Panc1 (cell line): ENCODE measurements around the gene CYB5D1. TPM values are rescaled to one million over a fixed set of nuclear protein-coding genes. Genes with fewer than 3 reads are reported as not detected.

ENCODE experiments used
- ATAC-seq: fragments of 200-7000 bp; cut with Tn5 transposase; 2 replicates; pipeline ENCODE4 v1.9.1; 2020; ENCODE audit warnings: mild to moderate bottlenecking, moderate library complexity
- BruUV-seq: library from RNA; stranded (reverse); fragments of 400-500 nt; replicated peaks from 2 replicates; lab custom pipeline; 2021; lab: Mats Ljungman, UMichigan
- CTCF ChIA-PET: fragments of 300-600 bp; sonication (Branson Sonifier 250); formaldehyde crosslinking; loops from one replicate; lab custom pipeline; 2022; ENCODE audit warnings: antibody characterized with exemption; lab: Charles Lee
- POLR2A ChIA-PET: fragments of 300-600 bp; sonication (Branson Sonifier 250); formaldehyde crosslinking; loops from one replicate; lab custom pipeline; 2022; ENCODE audit warnings: antibody characterized with exemption; lab: Charles Lee
- DNase-seq: peaks from one replicate; pipeline ENCODE4 v3.0.0-alpha.2; 2010; ENCODE audit warnings: low read depth, low spot score
- H3K27ac ChIP-seq: 2 replicates; pipeline ENCODE4 v1.5.1; 2011; ENCODE audit warnings: mild to moderate bottlenecking, low read length, inconsistent platforms
- H3K27me3 ChIP-seq: fragments of 200-500 bp; sonication (Bioruptor generic); 2 replicates; pipeline ENCODE4 v1.6.0; 2014; ENCODE audit warnings: low read length, inconsistent platforms; ENCODE audit not compliant: control insufficient read depth, insufficient read depth
- H3K36me3 ChIP-seq: fragments of 200-500 bp; sonication (Bioruptor generic); 2 replicates; pipeline ENCODE4 v1.5.1; 2014; ENCODE audit warnings: inconsistent platforms, mild to moderate bottlenecking, low read length, moderate library complexity; ENCODE audit not compliant: control insufficient read depth, insufficient read depth
- H3K4me1 ChIP-seq: 2 replicates; pipeline ENCODE4 v1.5.1; 2011; ENCODE audit warnings: inconsistent platforms, mild to moderate bottlenecking, low read length, moderate library complexity; ENCODE audit not compliant: control insufficient read depth, insufficient read depth
- H3K4me3 ChIP-seq, 2 experiments: 2 replicates each; pipeline ENCODE4 v1.5.1; 2011 to 2012; ENCODE audit warnings: low read depth in 2 of 2, low read length in 2 of 2, mild to moderate bottlenecking in 2 of 2, inconsistent platforms in 1 of 2, moderate library complexity in 1 of 2
- H3K9me3 ChIP-seq: fragments of 200-500 bp; sonication (Bioruptor generic); 2 replicates; pipeline ENCODE4 v1.5.1; 2014; ENCODE audit warnings: low read depth, mild to moderate bottlenecking, inconsistent platforms, low read length, moderate library complexity; ENCODE audit not compliant: control insufficient read depth, insufficient read depth
- CTCF ChIP-seq: fragments of 450-650 bp; IDR thresholded peaks from 2 replicates; pipeline ENCODE4 v1.5.1; 2017; ENCODE audit warnings: mild to moderate bottlenecking
- POLR2AphosphoS5 ChIP-seq: IDR thresholded peaks from 2 replicates; pipeline ENCODE4 v1.6.1; 2012; ENCODE audit warnings: mild to moderate bottlenecking, low read depth, low read length, moderate library complexity
- SIN3A ChIP-seq: IDR thresholded peaks from 2 replicates; pipeline ENCODE4 v1.6.1; 2012; ENCODE audit warnings: low read depth, mild to moderate bottlenecking, low read length, moderate library complexity, borderline replicate concordance; ENCODE audit not compliant: insufficient read depth
- TCF7L2 ChIP-seq: IDR thresholded peaks from 2 replicates; pipeline ENCODE4 v1.6.1; 2011; ENCODE audit warnings: mild to moderate bottlenecking, low read depth, low read length, inconsistent platforms
- in situ Hi-C: cut with HindIII; loops from 2 replicates; pipeline ENCODE4 v1.10.0; 2016; ENCODE audit warnings: low sequenced_read_pairs, low pct_unique_long_range_greater_than_20kb
- intact Hi-C: fragments of 100-400 bp; cut with micrococcal nuclease; formaldehyde crosslinking; loops from one replicate; pipeline ENCODE4 v1.10.0; 2022; ENCODE audit not compliant: unreplicated experiment
- total RNA-seq: library from RNA; stranded (reverse); gene quantifications from one replicate; pipeline ENCODE4 v1.2.1, GENCODE V29; 2021; ENCODE audit not compliant: unreplicated experiment
- TF ChIP-seq, protein P1 (sequence below), 2 experiments: IDR thresholded peaks; 2 replicates each; pipeline ENCODE4 v1.6.1; 2011 to 2012; ENCODE audit warnings: low read depth in 2 of 2, control low read depth in 1 of 2, low read length in 1 of 2, mild to moderate bottlenecking in 1 of 2, moderate library complexity in 1 of 2; ENCODE audit not compliant: insufficient read depth in 1 of 2

Gene CYB5D1
- total RNA-seq, 1 experiment from 2014 or later = 8.6 TPM

GRCh38 chr17:7886227-7887037, 28.6 kb downstream of the CYB5D1 start:
- intact Hi-C loops (no loop called here), in situ Hi-C loops (no loop called here)
- H3K27ac ChIP-seq = peak overlapping the region; percentile 96
- H3K9me3 ChIP-seq = no peaks in the 10 kb centered on the region
- H3K27me3 ChIP-seq = no peaks in the 10 kb centered on the region
- peaks cover 34% of the 10 kb centered on the region for H3K4me1 ChIP-seq
- no peak for TF ChIP-seq POLR2AphosphoS5
- no peak for TF ChIP-seq TCF7L2
- TF ChIP-seq SIN3A = no peak
- TF ChIP-seq, protein P1, sequence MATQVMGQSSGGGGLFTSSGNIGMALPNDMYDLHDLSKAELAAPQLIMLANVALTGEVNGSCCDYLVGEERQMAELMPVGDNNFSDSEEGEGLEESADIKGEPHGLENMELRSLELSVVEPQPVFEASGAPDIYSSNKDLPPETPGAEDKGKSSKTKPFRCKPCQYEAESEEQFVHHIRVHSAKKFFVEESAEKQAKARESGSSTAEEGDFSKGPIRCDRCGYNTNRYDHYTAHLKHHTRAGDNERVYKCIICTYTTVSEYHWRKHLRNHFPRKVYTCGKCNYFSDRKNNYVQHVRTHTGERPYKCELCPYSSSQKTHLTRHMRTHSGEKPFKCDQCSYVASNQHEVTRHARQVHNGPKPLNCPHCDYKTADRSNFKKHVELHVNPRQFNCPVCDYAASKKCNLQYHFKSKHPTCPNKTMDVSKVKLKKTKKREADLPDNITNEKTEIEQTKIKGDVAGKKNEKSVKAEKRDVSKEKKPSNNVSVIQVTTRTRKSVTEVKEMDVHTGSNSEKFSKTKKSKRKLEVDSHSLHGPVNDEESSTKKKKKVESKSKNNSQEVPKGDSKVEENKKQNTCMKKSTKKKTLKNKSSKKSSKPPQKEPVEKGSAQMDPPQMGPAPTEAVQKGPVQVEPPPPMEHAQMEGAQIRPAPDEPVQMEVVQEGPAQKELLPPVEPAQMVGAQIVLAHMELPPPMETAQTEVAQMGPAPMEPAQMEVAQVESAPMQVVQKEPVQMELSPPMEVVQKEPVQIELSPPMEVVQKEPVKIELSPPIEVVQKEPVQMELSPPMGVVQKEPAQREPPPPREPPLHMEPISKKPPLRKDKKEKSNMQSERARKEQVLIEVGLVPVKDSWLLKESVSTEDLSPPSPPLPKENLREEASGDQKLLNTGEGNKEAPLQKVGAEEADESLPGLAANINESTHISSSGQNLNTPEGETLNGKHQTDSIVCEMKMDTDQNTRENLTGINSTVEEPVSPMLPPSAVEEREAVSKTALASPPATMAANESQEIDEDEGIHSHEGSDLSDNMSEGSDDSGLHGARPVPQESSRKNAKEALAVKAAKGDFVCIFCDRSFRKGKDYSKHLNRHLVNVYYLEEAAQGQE (IDR thresholded peaks at IDR 0.05; ENCODE audit: insufficient read depth in 1 of 2, low read depth in 2 of 2, low read length in 1 of 2) = no peak
- no peak; the same call in 1 of the 2 replicates for TF ChIP-seq CTCF
- DNase-seq (no peak), ATAC-seq (peak; percentile 12; the same call in 1 of the 2 replicates)
- H3K4me3 ChIP-seq = peak overlapping the region; percentile 63 to 77
- H3K36me3 ChIP-seq = no peaks in the 10 kb centered on the region; the same call in 1 of the 2 replicates
- BruUV-seq = no TSS peak
- CTCF ChIA-PET = interaction anchor here (0.6 kb wide), 1 partner anchor 24 kb away, joined by 9 read pairs; no protein-coding TSS in a partner anchor
- POLR2A ChIA-PET = no interaction called here

- Histone ChIP-seq H3K27me3 (no peaks in the 10 kb centered on the region), H3K4me3 (peak overlapping the region; percentile 63 to 77), H3K9me3 (no peaks in the 10 kb centered on the region), H3K36me3 (no peaks in the 10 kb centered on the region; the same call in 1 of the 2 replicates), H3K4me1 (peaks cover 34% of the 10 kb centered on the region), H3K27ac (peak overlapping the region; percentile 96)
- TSS peak; percentile 80 for BruUV-seq
- no peak for DNase-seq
- ChIA-PET CTCF (no interaction called here), POLR2A (no interaction called here)
- ATAC-seq = peak; percentile 9
- TF ChIP-seq, protein P1 (IDR thresholded peaks at IDR 0.05; ENCODE audit: insufficient read depth in 1 of 2, low read depth in 2 of 2, low read length in 1 of 2) = no peak
- TF ChIP-seq TCF7L2 (no peak), CTCF (no peak), POLR2AphosphoS5 (no peak), SIN3A (no peak)
- intact Hi-C loops (no loop called here), in situ Hi-C loops (no loop called here)
Measured at GRCh38 chr17:7887038-7887481, 29.3 kb downstream of the CYB5D1 start.
